ENCODE measurements around the gene YPEL5. TPM values are rescaled to one million over a fixed set of nuclear protein-coding genes. Genes with fewer than 3 reads are reported as not detected.
"Not testable (repeated sequence)": the region's sequence is repeated elsewhere in the genome, so short reads cannot be mapped to it uniquely, and the experiment has no call there.

The YPEL5 gene
- 10 to 100 TPM; 26.0 to 73.7 TPM for total RNA-seq

- H3K36me3 Mint-ChIP-seq: peaks cover 0 to 6% of the 10 kb centered on the region in 2 donors
- H3K9me3 Mint-ChIP-seq: no peaks in the 10 kb centered on the region
- peak; percentile 93 for ATAC-seq
Measured at GRCh38 chr2:30146337-30147195, at the start of gene YPEL5. Gene YPEL5, plus strand, starts transcription at chr2:30147007. Its CDS starts 9,645 bp downstream, at chr2:30156652.

GRCh38 chr2:30098266-30099005 lies 48.4 kb upstream of the YPEL5 start:
- no peaks in the 10 kb centered on the region for H3K9me3 Mint-ChIP-seq
- no peak overlapping the region for H3K27ac Mint-ChIP-seq
- no peaks in the 10 kb centered on the region for H3K36me3 Mint-ChIP-seq
- ATAC-seq (no peak), DNase-seq (ENCODE audit: low spot score in 2 of 2) (no peak)

More at GRCh38 chr2:30146337-30147195, at the start of gene YPEL5:
- peak within 1 kb of the TSS; percentile 98 to 99 for H3K27ac Mint-ChIP-seq
- DNase-seq (ENCODE audit: low spot score in 2 of 2): peak; percentile 98 to 100

DNA sequence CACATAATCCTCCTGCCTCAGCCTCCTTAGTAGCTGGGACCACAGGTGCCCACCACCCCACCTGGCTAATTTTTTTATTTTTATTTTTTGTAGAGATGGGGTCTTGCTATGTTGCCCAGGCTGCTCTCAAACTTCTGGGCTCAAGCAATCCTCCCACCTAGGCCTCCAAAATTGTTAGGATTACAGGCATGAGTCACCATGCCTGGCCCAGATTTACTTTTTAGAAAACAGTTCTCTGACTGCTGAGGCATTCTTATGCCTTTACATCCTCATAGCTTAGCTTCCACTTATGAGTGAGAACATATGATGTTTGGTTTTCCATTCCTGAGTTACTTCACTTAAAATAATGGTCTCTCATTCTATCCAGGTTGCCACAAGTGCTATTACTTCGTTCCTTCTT lies 47.4 kb upstream of the YPEL5 start:
- H3K9me3 Mint-ChIP-seq; H3K36me3 Mint-ChIP-seq; DNase-seq (ENCODE audit: low spot score in 2 of 2); H3K27ac Mint-ChIP-seq; ATAC-seq: not testable (repeated sequence)

DNA sequence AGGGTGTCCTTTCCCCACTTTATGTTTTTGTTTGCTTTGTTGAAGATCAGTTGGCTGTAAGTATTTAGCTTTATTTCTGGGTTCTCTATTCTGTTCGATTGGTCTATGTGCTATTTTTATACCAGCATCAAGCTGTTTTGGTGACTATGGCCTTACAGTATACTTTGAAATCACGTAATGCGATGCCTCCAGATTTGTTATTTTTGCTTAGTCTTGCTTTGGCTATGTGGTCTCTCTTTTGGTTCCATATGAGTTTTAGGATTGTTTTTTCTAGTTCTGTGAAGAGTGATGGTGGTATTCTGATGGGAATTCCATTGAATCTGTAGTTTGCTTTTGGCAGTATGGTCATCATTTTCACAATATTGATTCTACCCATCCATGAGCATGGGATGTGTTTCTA lies 46.1 kb upstream of the YPEL5 start:
- H3K9me3 Mint-ChIP-seq; DNase-seq (ENCODE audit: low spot score in 2 of 2); H3K36me3 Mint-ChIP-seq; ATAC-seq; H3K27ac Mint-ChIP-seq: not testable (repeated sequence)

DNA sequence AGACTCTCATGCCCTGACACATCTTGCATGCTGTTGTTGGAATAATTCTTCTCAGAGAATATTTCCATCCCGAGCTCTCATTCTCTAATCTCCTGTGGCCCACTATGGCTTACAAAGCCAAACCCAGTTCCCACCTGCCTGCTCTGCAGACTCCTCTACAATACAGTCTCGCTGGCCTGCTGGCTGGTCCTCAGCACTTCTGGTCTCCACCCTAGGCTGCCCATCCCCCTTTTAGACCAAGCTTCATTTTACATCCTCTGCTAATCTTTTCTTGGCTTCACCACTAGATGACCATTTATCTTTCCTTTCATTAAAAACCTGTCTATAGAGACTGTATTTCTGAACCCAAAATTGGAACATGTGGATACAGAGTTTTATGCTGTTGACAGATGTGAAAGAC lies 42.5 kb upstream of the YPEL5 start:
- Mint-ChIP-seq H3K9me3 (no peaks in the 10 kb centered on the region), H3K36me3 (no peaks in the 10 kb centered on the region), H3K27ac (no peak overlapping the region)
- ATAC-seq (no peak), DNase-seq (ENCODE audit: low spot score in 2 of 2) (no peak)

DNA sequence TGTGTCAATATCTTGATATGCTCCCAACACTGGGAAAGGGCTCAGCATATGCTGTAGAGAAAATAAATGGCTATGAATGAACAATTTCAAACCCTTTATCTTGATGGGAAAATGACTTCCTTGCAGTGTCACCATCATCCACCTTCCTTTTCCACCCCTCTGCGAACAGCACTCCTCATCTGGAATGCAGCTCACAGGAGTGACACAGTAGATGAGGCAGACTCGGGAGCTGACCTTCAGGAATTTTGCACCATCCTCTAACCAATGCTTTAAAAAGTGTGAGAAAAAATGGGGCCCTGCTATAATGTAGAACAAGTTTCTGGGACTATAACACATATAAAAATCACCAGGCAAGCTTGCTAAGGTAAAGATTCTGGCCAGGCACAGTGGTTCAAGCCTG lies 41.3 kb upstream of the YPEL5 start:
- Mint-ChIP-seq H3K36me3 (no peaks in the 10 kb centered on the region), H3K9me3 (no peaks in the 10 kb centered on the region), H3K27ac (no peak overlapping the region)
- DNase-seq (ENCODE audit: low spot score in 2 of 2) (no peak), ATAC-seq (no peak)

GRCh38 chr2:30106543-30106942 lies 40.3 kb upstream of the YPEL5 start:
- Mint-ChIP-seq H3K36me3 (no peaks in the 10 kb centered on the region), H3K27ac (no peak overlapping the region), H3K9me3 (no peaks in the 10 kb centered on the region)
- ATAC-seq (no peak), DNase-seq (ENCODE audit: low spot score in 2 of 2) (no peak)

- ATAC-seq (no peak), DNase-seq (ENCODE audit: low spot score in 2 of 2) (no peak)
- H3K27ac Mint-ChIP-seq: no peak overlapping the region
- H3K36me3 Mint-ChIP-seq: no peaks in the 10 kb centered on the region
- no peaks in the 10 kb centered on the region for H3K9me3 Mint-ChIP-seq
Measured at GRCh38 chr2:30108192-30108591, 38.6 kb upstream of the YPEL5 start.

DNA sequence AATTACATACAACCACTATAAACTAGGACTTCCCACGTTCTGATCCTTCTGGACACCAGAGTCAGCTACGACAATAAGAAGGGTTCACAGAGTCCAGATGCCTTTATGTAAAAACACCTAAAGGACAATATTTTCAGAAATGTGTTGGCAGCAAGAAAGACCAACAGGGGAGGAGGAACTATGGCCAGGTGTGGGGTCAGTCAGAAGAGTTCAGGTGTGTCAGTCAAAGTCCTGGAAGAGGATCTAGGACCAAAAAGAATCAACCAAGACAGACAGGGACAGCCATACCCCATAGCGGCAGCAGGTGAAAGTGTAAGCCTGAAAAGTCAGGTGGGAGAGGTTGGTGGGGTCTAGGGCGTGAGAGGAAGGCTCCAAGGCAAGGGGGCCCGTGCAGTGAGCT lies 38.0 kb upstream of the YPEL5 start:
- Mint-ChIP-seq H3K9me3 (no peaks in the 10 kb centered on the region), H3K36me3 (no peaks in the 10 kb centered on the region), H3K27ac (no peak overlapping the region)
- ATAC-seq (no peak), DNase-seq (ENCODE audit: low spot score in 2 of 2) (peak in 1 of 2 donors; percentile 16)

DNA sequence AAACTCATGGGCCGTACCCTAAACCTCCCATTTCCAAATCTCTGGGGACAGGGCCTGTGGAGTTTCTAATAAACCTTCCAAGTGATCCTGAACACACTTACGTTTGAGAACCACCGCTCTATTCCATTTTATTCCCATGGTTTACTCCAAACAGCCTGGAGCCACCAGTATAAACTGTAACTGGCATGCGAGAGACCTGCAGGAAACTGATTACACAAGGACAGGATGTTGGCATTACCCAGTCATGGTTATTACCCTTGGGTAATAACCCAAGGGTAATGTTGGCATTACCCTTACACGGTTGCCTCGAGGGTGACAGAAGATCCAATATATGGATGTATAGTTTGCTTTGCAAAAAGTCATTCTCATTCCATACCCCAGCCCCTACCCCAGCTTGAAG lies 37.0 kb upstream of the YPEL5 start:
- no peak for DNase-seq (ENCODE audit: low spot score in 2 of 2)
- no peak overlapping the region for H3K27ac Mint-ChIP-seq
- H3K9me3 Mint-ChIP-seq: no peaks in the 10 kb centered on the region
- no peak for ATAC-seq
- H3K36me3 Mint-ChIP-seq: no peaks in the 10 kb centered on the region

- no peaks in the 10 kb centered on the region for H3K9me3 Mint-ChIP-seq
- DNase-seq (ENCODE audit: low spot score in 2 of 2): no peak
- no peaks in the 10 kb centered on the region for H3K36me3 Mint-ChIP-seq
- ATAC-seq: peak in 1 of 2 donors; percentile 26
- H3K27ac Mint-ChIP-seq: no peak overlapping the region
Measured at GRCh38 chr2:30110773-30111172, 36.0 kb upstream of the YPEL5 start.

DNA sequence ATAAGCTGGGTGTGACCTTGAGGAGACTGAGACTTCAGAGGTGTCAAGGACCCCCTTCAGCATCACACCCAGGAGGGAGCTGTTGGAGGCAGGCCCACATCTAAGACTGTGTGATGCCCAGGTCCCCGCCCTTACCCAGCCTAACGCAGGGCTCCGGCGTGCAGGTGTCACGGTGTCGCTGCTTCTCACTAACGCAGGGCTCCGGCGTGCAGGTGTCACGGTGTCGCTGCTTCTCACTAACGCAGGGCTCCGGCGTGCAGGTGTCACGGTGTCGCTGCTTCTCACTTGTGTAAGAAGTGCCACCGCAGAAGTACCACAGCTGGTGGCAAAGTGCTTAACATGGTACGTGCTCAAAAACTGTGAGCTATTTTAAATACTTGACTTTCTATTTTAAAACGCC lies 35.6 kb upstream of the YPEL5 start:
- not testable (repeated sequence) for H3K27ac Mint-ChIP-seq; H3K9me3 Mint-ChIP-seq; H3K36me3 Mint-ChIP-seq; ATAC-seq; DNase-seq (ENCODE audit: low spot score in 2 of 2)

- H3K36me3 Mint-ChIP-seq: no peaks in the 10 kb centered on the region
- no peak overlapping the region for H3K27ac Mint-ChIP-seq
- H3K9me3 Mint-ChIP-seq: no peaks in the 10 kb centered on the region
- ATAC-seq (no peak), DNase-seq (ENCODE audit: low spot score in 2 of 2) (no peak)
Measured at GRCh38 chr2:30112561-30112960, 34.2 kb upstream of the YPEL5 start.

- H3K27ac Mint-ChIP-seq: no peak overlapping the region
- DNase-seq (ENCODE audit: low spot score in 2 of 2) (no peak), ATAC-seq (peak in 1 of 2 donors; percentile 35)
- H3K36me3 Mint-ChIP-seq: no peaks in the 10 kb centered on the region
- no peaks in the 10 kb centered on the region for H3K9me3 Mint-ChIP-seq
Measured at GRCh38 chr2:30113617-30114293, 33.1 kb upstream of the YPEL5 start.

DNA sequence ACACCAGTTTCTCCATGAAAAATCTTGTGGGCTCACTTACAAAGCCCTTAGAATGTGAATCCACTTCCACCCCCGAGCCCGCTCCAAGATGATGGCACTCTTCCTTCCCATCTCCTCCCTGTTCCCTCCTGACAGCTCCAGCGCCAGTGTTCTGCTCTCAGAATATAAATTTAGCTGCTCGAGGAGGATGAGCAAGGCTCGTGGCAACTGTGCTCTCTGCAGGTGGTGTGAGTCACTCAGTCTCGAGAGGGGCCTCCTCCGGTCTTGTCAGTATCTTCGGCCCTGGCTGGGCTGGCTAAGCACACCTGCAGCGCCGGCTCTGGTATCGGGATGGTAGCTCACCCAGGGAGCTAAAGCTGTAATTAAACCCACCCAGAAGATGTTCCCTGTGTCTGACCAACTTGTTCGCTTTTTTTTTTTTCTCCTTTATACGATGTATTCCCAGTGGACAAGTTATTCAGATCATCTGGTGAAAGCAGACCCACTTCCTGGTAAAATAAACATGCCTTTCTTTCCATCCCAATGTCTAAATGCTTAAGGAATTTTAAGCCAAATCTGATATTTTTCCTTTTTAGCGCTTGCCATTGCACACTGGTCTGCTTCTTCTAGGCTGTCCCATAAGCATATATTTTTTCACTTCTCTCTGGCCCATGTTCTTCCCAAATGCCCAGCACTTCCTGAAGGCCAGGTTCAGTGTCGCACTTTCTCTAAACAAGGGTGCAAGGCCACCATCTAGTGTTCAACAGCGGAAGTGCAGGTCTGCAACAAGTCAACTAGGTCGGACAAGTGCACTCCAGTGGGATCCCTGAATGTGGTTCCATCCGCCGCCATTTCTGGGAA lies 31.4 kb upstream of the YPEL5 start:
- DNase-seq (ENCODE audit: low spot score in 2 of 2): peak; percentile 71 to 76
- Mint-ChIP-seq H3K36me3 (no peaks in the 10 kb centered on the region), H3K27ac (peak overlapping the region in 1 of 2 donors; percentile 56), H3K9me3 (no peaks in the 10 kb centered on the region)
- ATAC-seq: peak; percentile 64 to 73

GRCh38 chr2:30115981-30116285 lies 30.9 kb upstream of the YPEL5 start:
- no peaks in the 10 kb centered on the region for H3K9me3 Mint-ChIP-seq
- peak overlapping the region in 1 of 2 donors; percentile 56 for H3K27ac Mint-ChIP-seq
- no peaks in the 10 kb centered on the region for H3K36me3 Mint-ChIP-seq
- peak; percentile 20 to 34 for ATAC-seq
- no peak for DNase-seq (ENCODE audit: low spot score in 2 of 2)
